ENCODE data around the gene KCNMA1. TPM values are rescaled to one million over a fixed set of nuclear protein-coding genes. Genes with fewer than 3 reads are reported as not detected.

KCNMA1 gene
- total RNA-seq, 4 donors from 2014 or later, result 4.6 to 10.5 (median 7.8) TPM

GRCh38 chr10:77616766-77617165 lies 20.8 kb downstream of the KCNMA1 start:
- H3K4me1 ChIP-seq, result no peaks in the 10 kb centered on the region
- 91% methylated on average over 5 of the region's 5 CpGs for WGBS

GRCh38 chr10:77614778-77615625 lies 22.6 kb downstream of the KCNMA1 start:
- H3K4me1 ChIP-seq, result no peaks in the 10 kb centered on the region
- H3K27ac ChIP-seq, result no peak overlapping the region
- no peak overlapping the region for H3K4me3 ChIP-seq
- H3K9me3 ChIP-seq, result no peaks in the 10 kb centered on the region
- 65% methylated on average over 6 of the region's 6 CpGs for WGBS
- no peak for DNase-seq (ENCODE audit: low spot score in 2 of 2)
- TF ChIP-seq CTCF (IDR thresholded peaks at IDR 0.05), result no peak
- H3K27me3 ChIP-seq, result peaks cover 10% of the 10 kb centered on the region
- no peaks in the 10 kb centered on the region for H3K36me3 ChIP-seq

More at GRCh38 chr10:77616766-77617165, 20.8 kb downstream of the KCNMA1 start:
- TF ChIP-seq CTCF (IDR thresholded peaks at IDR 0.05) (no peak), POLR2AphosphoS5 (IDR thresholded peaks at IDR 0.05) (no peak), POLR2A (IDR thresholded peaks at IDR 0.05) (no peak), EP300 (IDR thresholded peaks at IDR 0.05) (no peak)
- H3K27me3 ChIP-seq, result peaks cover 8% of the 10 kb centered on the region
- no peaks in the 10 kb centered on the region for H3K9me3 ChIP-seq
- DNase-seq (ENCODE audit: low spot score in 2 of 2), result no peak
- no peak overlapping the region for H3K27ac ChIP-seq
- H3K36me3 ChIP-seq, result no peaks in the 10 kb centered on the region
- no peak overlapping the region for H3K4me3 ChIP-seq

GRCh38 chr10:77613476-77614130 lies 24.0 kb downstream of the KCNMA1 start:
- Histone ChIP-seq H3K9me3 (no peaks in the 10 kb centered on the region), H3K4me3 (no peak overlapping the region), H3K27me3 (peaks cover 14% of the 10 kb centered on the region), H3K4me1 (no peaks in the 10 kb centered on the region), H3K36me3 (no peaks in the 10 kb centered on the region), H3K27ac (peak overlapping the region; percentile 4)
- WGBS, result 51% methylated on average over 9 of the region's 9 CpGs
- TF ChIP-seq POLR2A (IDR thresholded peaks at IDR 0.05) (no peak), EP300 (IDR thresholded peaks at IDR 0.05) (no peak)
- DNase-seq (ENCODE audit: low spot score in 2 of 2), result no peak

GRCh38 chr10:77611670-77612069 lies 25.9 kb downstream of the KCNMA1 start:
- Histone ChIP-seq H3K36me3 (no peaks in the 10 kb centered on the region), H3K9me3 (no peaks in the 10 kb centered on the region), H3K27ac (no peak overlapping the region), H3K4me1 (peaks cover 6% of the 10 kb centered on the region), H3K4me3 (no peak overlapping the region), H3K27me3 (peaks cover 10% of the 10 kb centered on the region)
- no peak for TF ChIP-seq POLR2A (IDR thresholded peaks at IDR 0.05)
- TF ChIP-seq POLR2AphosphoS5 (IDR thresholded peaks at IDR 0.05), result no peak
- no peak for TF ChIP-seq EP300 (IDR thresholded peaks at IDR 0.05)
- no peak for TF ChIP-seq CTCF (IDR thresholded peaks at IDR 0.05)
- DNase-seq (ENCODE audit: low spot score in 2 of 2), result no peak
- WGBS, result 95% methylated on average over 2 of the region's 2 CpGs

GRCh38 chr10:77611221-77611620 lies 26.4 kb downstream of the KCNMA1 start:
- WGBS, result 92% methylated on average over 5 of the region's 5 CpGs
- TF ChIP-seq POLR2AphosphoS5 (IDR thresholded peaks at IDR 0.05) (no peak), POLR2A (IDR thresholded peaks at IDR 0.05) (no peak), EP300 (IDR thresholded peaks at IDR 0.05) (no peak), CTCF (IDR thresholded peaks at IDR 0.05) (no peak)
- peaks cover 6% of the 10 kb centered on the region for H3K4me1 ChIP-seq
- H3K4me3 ChIP-seq, result no peak overlapping the region
- no peak for DNase-seq (ENCODE audit: low spot score in 2 of 2)
- H3K27me3 ChIP-seq, result peaks cover 7% of the 10 kb centered on the region
- no peaks in the 10 kb centered on the region for H3K9me3 ChIP-seq
- no peak overlapping the region for H3K27ac ChIP-seq
- H3K36me3 ChIP-seq, result no peaks in the 10 kb centered on the region
